GM12874 (cell line): ENCODE data around the gene CDH13.

Source experiments
- TF ChIP-seq, protein P1 (sequence below): IDR thresholded peaks from 2 replicates; pipeline ENCODE4 v1.5.1; 2011; ENCODE audit warnings: low read depth, mild to moderate bottlenecking, control low read depth, low read length, moderate library complexity; ENCODE audit not compliant: insufficient read depth

Gene CDH13

DNA sequence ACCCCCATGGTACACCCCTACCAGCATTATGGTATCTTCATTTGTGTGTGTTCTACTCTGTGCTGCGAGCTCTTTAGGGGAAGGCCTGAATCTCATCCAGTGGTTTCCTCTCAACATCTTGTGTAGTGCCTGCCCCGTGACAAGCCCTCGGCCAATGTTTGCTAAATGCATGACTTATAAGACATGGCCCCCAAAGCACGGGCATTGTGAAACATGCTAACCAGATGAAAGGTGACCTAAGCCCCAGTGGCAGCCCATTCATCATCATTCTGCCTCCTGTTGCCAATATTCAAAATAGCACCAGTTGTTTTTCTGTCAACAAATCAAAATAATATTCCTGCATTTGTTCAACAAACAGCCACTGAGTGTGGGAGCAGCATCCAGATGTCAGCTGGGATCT, 1072.2 kb downstream of the CDH13 start:
- TF ChIP-seq, protein P1, sequence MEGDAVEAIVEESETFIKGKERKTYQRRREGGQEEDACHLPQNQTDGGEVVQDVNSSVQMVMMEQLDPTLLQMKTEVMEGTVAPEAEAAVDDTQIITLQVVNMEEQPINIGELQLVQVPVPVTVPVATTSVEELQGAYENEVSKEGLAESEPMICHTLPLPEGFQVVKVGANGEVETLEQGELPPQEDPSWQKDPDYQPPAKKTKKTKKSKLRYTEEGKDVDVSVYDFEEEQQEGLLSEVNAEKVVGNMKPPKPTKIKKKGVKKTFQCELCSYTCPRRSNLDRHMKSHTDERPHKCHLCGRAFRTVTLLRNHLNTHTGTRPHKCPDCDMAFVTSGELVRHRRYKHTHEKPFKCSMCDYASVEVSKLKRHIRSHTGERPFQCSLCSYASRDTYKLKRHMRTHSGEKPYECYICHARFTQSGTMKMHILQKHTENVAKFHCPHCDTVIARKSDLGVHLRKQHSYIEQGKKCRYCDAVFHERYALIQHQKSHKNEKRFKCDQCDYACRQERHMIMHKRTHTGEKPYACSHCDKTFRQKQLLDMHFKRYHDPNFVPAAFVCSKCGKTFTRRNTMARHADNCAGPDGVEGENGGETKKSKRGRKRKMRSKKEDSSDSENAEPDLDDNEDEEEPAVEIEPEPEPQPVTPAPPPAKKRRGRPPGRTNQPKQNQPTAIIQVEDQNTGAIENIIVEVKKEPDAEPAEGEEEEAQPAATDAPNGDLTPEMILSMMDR: no peak

DNA sequence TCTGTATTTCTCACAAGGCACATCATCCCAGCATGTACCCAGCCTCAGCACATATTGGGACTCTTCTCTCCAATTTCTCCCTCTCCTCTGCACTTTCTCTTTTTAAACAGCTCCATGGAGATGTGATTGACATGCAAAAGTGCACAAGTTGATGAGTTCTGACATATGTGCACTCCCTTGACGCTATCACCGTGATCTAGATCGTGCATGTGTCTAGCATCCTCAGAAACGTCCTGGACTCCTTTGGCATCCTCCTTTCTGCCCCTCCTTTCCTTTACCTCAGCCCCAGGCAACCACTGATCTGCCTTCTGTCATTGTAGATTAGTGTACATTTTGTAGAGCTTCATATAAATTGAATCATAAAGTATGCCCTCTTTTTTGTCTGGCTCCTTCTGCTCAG, 1073.0 kb downstream of the CDH13 start:
- TF ChIP-seq, protein P1: no peak

DNA sequence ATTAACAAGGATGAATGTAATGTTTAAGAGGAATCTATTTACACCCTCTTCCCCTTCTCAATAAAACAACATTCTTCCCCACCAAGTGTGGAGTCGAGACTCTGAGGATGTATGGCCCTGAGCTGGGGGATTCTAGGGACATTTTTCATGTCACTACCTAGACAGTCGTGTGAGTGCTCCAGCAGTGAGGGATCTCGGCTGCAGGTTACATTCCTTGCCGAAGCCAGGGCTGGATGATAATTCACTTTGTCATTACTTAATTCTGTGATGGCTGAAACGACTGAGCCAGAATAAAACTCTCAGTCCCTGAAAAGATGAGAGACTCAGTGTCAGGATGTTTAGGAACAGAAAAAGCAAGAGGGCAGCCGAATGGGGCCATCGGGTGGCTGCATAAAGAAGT, 1074.1 kb downstream of the CDH13 start:
- TF ChIP-seq, protein P1: no peak

DNA sequence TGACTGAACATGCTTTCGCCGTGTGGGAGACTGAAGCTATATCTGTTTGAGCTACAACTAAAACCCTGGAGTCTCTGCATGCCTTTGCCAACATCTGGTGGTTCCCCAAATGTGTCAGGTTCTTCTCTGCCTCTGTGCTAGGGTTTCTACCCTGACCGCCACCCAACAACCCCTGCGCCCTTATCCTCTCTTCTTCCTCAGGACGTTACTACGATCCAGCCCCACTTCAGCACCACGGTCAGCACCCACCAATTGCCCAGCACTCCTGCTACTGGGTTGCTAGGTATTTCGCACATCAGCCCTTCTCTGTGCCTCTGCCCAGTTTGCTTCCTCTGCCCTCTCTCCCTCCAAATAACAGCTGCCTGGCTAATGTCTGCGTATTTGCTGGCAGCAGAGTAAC, 1074.7 kb downstream of the CDH13 start:
- TF ChIP-seq, protein P1: no peak

DNA sequence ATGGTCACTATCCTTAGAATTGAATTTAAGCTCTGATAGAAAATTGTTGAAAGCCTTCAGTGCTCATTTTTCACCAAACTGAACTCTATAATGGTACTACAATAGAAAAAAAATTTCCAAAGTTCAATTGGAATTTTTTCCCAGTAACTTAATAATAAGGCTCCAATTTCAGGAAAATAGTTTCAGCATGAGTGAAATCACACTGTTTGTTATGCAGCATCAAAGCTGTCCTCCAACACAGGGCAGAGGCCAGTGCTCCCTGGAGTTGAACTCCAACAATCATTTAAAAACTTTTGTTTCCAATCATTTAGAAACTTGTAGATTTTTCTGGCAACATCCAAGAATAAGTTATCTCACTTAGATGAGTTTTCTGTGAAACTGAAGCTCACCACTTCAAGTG, 1077.9 kb downstream of the CDH13 start:
- TF ChIP-seq, protein P1: no peak

DNA sequence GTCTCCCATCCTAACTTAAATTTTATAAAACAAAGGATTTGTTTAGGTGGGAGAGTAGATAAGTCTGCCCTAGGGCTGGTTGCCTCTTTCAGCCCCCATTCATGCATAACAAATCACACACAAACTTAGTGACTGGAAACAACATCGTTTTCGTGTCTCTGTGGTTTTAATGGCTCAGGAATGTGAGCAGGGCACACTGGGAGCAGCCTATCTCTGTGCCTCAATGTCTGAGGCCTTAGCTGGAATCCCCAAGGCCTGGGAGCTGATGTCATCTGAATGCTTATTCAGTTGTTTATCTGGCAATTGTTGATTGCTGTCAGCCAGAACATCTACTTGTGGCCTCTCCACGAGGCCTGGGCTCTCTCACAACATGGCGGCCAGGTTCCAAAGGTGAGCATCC, 1079.1 kb downstream of the CDH13 start:
- TF ChIP-seq, protein P1: no peak

DNA sequence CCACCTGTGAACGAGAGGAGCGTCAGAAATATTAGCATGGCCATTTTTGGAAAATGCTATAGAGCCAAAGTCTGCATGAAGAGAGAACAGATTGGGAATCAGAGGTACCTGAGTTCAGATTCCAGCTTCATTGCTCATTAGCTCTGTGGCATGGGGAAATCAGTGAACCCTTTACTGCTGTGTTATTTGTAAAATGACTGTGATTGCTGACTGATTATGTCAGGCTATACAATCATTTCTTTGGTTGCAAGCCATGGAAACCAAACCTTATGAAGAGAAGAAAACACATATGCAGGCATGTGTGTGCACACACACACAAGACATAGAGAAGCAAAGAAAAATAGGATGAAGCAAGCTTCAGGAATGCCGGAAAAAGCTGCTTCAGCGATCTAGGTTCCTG, 1079.6 kb downstream of the CDH13 start:
- TF ChIP-seq, protein P1: no peak

DNA sequence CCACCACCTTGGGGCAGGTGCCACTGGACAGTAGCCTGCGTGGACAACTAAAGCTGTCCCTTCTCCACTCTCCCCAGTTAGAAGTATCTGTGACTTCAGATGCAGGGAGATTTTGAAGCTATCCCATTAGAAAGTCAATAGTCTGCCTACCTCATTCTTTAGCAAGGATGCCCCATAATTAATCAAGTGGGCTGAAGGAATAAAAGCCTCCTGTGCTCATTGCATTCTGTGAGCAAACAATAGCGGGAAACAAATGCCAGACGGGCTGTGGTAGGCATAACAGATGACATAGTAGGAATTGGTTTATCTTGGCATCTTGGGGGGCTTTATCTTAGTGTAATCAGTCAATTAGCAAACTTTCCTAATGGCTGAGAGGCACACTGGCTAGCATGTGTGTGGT, 1084.3 kb downstream of the CDH13 start:
- TF ChIP-seq, protein P1: no peak
